Ectodermal cell (in vitro differentiated cells): ENCODE results near the gene ZNF791.
"Not testable (repeated sequence)": the region's sequence is repeated elsewhere in the genome, so short reads cannot be mapped to it uniquely, and the experiment has no call there.

Experiments
- H3K27ac ChIP-seq: 2 replicates; pipeline ENCODE4 v1.7.0; 2013; ENCODE audit warnings: mild to moderate bottlenecking, low read depth, low read length; ENCODE audit not compliant: insufficient read depth, poor library complexity, severe bottlenecking
- H3K27me3 ChIP-seq: 2 replicates; pipeline ENCODE4 v1.7.0; 2013; ENCODE audit warnings: mild to moderate bottlenecking, low read length; ENCODE audit not compliant: insufficient read depth, control insufficient read depth, poor library complexity, severe bottlenecking
- H3K36me3 ChIP-seq: one replicate; pipeline ENCODE4 v1.7.0; 2013; ENCODE audit warnings: low read length; ENCODE audit not compliant: control insufficient read depth, insufficient read depth
- H3K4me1 ChIP-seq: one replicate; pipeline ENCODE4 v1.7.0; 2013; ENCODE audit warnings: low read length; ENCODE audit not compliant: control insufficient read depth, insufficient read depth
- H3K4me3 ChIP-seq: 2 replicates; pipeline ENCODE4 v1.7.0; 2013; ENCODE audit warnings: low read depth, low read length, control low read depth; ENCODE audit not compliant: insufficient read depth
- H3K9me3 ChIP-seq: 2 replicates; pipeline ENCODE4 v1.7.0; 2013; ENCODE audit warnings: mild to moderate bottlenecking, low read length, moderate library complexity; ENCODE audit not compliant: control insufficient read depth
- WGBS, 2 experiments: methylation state at CpG; one replicate each; pipeline ENCODE4 v1.1.7; 2013; ENCODE audit warnings: missing lambda C conversion rate in 2 of 2; 5-methylcytosine and 5-hydroxymethylcytosine counted together

Gene ZNF791

GRCh38 chr19:12597594-12597993, 13.1 kb upstream of the ZNF791 start:
- WGBS, 2 experiments = 91 to 94% methylated on average over 8 to 11 of the region's 11 CpGs

GRCh38 chr19:12603714-12604113, 7.0 kb upstream of the ZNF791 start:
- no peaks in the 10 kb centered on the region for H3K27me3 ChIP-seq
- WGBS, 2 experiments = 75 to 88% methylated on average over 1 of the region's 1 CpG
- H3K4me1 ChIP-seq = no peaks in the 10 kb centered on the region
- H3K27ac ChIP-seq = no peak overlapping the region
- no peaks in the 10 kb centered on the region for H3K36me3 ChIP-seq
- H3K4me3 ChIP-seq = no peak overlapping the region
- no peaks in the 10 kb centered on the region for H3K9me3 ChIP-seq

More at GRCh38 chr19:12597594-12597993, 13.1 kb upstream of the ZNF791 start:
- H3K4me3 ChIP-seq = no peak overlapping the region
- no peaks in the 10 kb centered on the region for H3K9me3 ChIP-seq
- no peaks in the 10 kb centered on the region for H3K4me1 ChIP-seq
- H3K27me3 ChIP-seq = peaks cover 7% of the 10 kb centered on the region
- no peak overlapping the region for H3K27ac ChIP-seq
- no peaks in the 10 kb centered on the region for H3K36me3 ChIP-seq

- Histone ChIP-seq H3K27ac (no peak overlapping the region), H3K4me1 (no peaks in the 10 kb centered on the region), H3K36me3 (no peaks in the 10 kb centered on the region), H3K27me3 (no peaks in the 10 kb centered on the region), H3K9me3 (no peaks in the 10 kb centered on the region), H3K4me3 (no peak overlapping the region)
- 92 to 100% methylated on average over 1 of the region's 1 CpG for WGBS, 2 experiments
Measured at GRCh38 chr19:12606796-12607195, 3.9 kb upstream of the ZNF791 start.

- Histone ChIP-seq H3K27me3 (no peaks in the 10 kb centered on the region), H3K9me3 (no peaks in the 10 kb centered on the region), H3K4me3 (no peak overlapping the region), H3K27ac (no peak overlapping the region), H3K36me3 (no peaks in the 10 kb centered on the region), H3K4me1 (no peaks in the 10 kb centered on the region)
- WGBS, 2 experiments = 91 to 97% methylated on average over 3 of the region's 3 CpGs
Measured at GRCh38 chr19:12607631-12608030, 3.1 kb upstream of the ZNF791 start.

GRCh38 chr19:12611361-12611699, 610 bp downstream of the ZNF791 start:
- H3K4me1 ChIP-seq = no peaks in the 10 kb centered on the region
- H3K36me3 ChIP-seq = peaks cover 5% of the 10 kb centered on the region
- H3K27ac ChIP-seq = peak overlapping the region; percentile 96
- H3K27me3 ChIP-seq = no peaks in the 10 kb centered on the region
- peak overlapping the region; percentile 89 for H3K4me3 ChIP-seq
- 0% methylated on average over 9 of the region's 10 CpGs for WGBS, 2 experiments
- no peaks in the 10 kb centered on the region for H3K9me3 ChIP-seq

GRCh38 chr19:12617646-12618045, 6.9 kb downstream of the ZNF791 start:
- peaks cover 8% of the 10 kb centered on the region for H3K36me3 ChIP-seq
- H3K9me3 ChIP-seq = no peaks in the 10 kb centered on the region
- no peak overlapping the region for H3K27ac ChIP-seq
- no peak overlapping the region for H3K4me3 ChIP-seq
- WGBS, 2 experiments = 86 to 95% methylated on average over 4 of the region's 4 CpGs
- H3K4me1 ChIP-seq = no peaks in the 10 kb centered on the region
- no peaks in the 10 kb centered on the region for H3K27me3 ChIP-seq

- WGBS, 2 experiments = 52 to 64% methylated on average over 25 of the region's 26 CpGs
- H3K36me3 ChIP-seq = peaks cover 33% of the 10 kb centered on the region
- H3K4me3 ChIP-seq, H3K27me3 ChIP-seq, H3K4me1 ChIP-seq, H3K9me3 ChIP-seq: not testable (repeated sequence)
- H3K27ac ChIP-seq = peak overlapping the region; percentile 72
Measured at GRCh38 chr19:12621253-12622024, 10.7 kb downstream of the ZNF791 start.

GRCh38 chr19:12623361-12624031, 12.8 kb downstream of the ZNF791 start:
- Histone ChIP-seq H3K27ac (no peak overlapping the region), H3K9me3 (peaks cover 7% of the 10 kb centered on the region), H3K4me3 (no peak overlapping the region), H3K4me1 (no peaks in the 10 kb centered on the region), H3K36me3 (peaks cover 49% of the 10 kb centered on the region), H3K27me3 (no peaks in the 10 kb centered on the region)
- WGBS, 2 experiments = 93% methylated on average over 3 to 4 of the region's 4 CpGs

GRCh38 chr19:12626958-12627357, 16.2 kb downstream of the ZNF791 start:
- H3K36me3 ChIP-seq = peaks cover 74% of the 10 kb centered on the region
- H3K4me1 ChIP-seq = no peaks in the 10 kb centered on the region
- 96% methylated on average over 8 of the region's 8 CpGs for WGBS, 2 experiments
- no peak overlapping the region for H3K4me3 ChIP-seq
- no peaks in the 10 kb centered on the region for H3K27me3 ChIP-seq
- no peak overlapping the region for H3K27ac ChIP-seq
- peaks cover 12% of the 10 kb centered on the region for H3K9me3 ChIP-seq

- peaks cover 74% of the 10 kb centered on the region for H3K36me3 ChIP-seq
- H3K27ac ChIP-seq = no peak overlapping the region
- peaks cover 12% of the 10 kb centered on the region for H3K9me3 ChIP-seq
- no peak overlapping the region for H3K4me3 ChIP-seq
- WGBS, 2 experiments = 93 to 97% methylated on average over 16 to 17 of the region's 17 CpGs
- H3K4me1 ChIP-seq = no peaks in the 10 kb centered on the region
- H3K27me3 ChIP-seq = no peaks in the 10 kb centered on the region
Measured at GRCh38 chr19:12628040-12629022, 17.6 kb downstream of the ZNF791 start.
